A549 (cell line): ENCODE results near the gene ALG12. TPM values are rescaled to one million over a fixed set of nuclear protein-coding genes. Genes with fewer than 3 reads are reported as not detected.
A peak's percentile ranks its signal among the peaks of the same experiment; 100 is the strongest.

Experiments
- ATAC-seq, 2 experiments: fragments of 200-7000 bp in 1 of 2; fragments of >200 bp in 1 of 2; cut with Nextera tagmentation in 1 of 2; cut with Tn5 transposase in 1 of 2; 3 replicates each; pipeline versions ENCODE4 v1.8.0 to v1.9.1; 2018 to 2020; ENCODE audit warnings: mild to moderate bottlenecking in 1 of 2, moderate library complexity in 1 of 2
- CTCF ChIA-PET: fragments of 300-600 bp; sonication (Branson Sonifier 250); formaldehyde crosslinking; extraction: SDS; loops from one replicate; lab custom pipeline; 2021; ENCODE audit warnings: antibody characterized with exemption, inconsistent platforms; lab: Yijun Ruan, JAX
- POLR2A ChIA-PET: fragments of 350-600 bp; formaldehyde crosslinking; extraction: SDS; loops from one replicate; lab custom pipeline; 2021; ENCODE audit warnings: antibody characterized with exemption, inconsistent platforms; lab: Yijun Ruan, JAX
- DNase-seq, 2 experiments: peaks; one replicate each; pipeline versions ENCODE4 v3.0.0 to v3.0.0-alpha.2; 2011 to 2016; ENCODE audit warnings: low read depth in 1 of 2, low spot score in 1 of 2
- FAIRE-seq: peaks from 2 replicates; lab custom pipeline; 2011; peaks lifted over from hg19 to GRCh38; lab: Jason Lieb, UNC
- H3K27ac ChIP-seq, 2 experiments: fragments of >200 bp; sonication (Bioruptor Twin); formaldehyde crosslinking; 3 replicates each; pipeline ENCODE4 v1.5.1; 2016 to 2017
- H3K4me1 ChIP-seq: fragments of >200 bp; sonication (Bioruptor Twin); formaldehyde crosslinking; 3 replicates; pipeline ENCODE4 v1.6.1; 2016
- H3K4me2 ChIP-seq: fragments of >200 bp; sonication (Bioruptor Twin); formaldehyde crosslinking; 3 replicates; pipeline ENCODE4 v1.6.1; 2016
- H3K4me3 ChIP-seq: fragments of >200 bp; sonication (Bioruptor Twin); formaldehyde crosslinking; 3 replicates; pipeline ENCODE4 v1.5.1; 2016
- H3K9me3 ChIP-seq: fragments of >200 bp; sonication (Bioruptor Twin); formaldehyde crosslinking; 3 replicates; pipeline ENCODE4 v1.6.1; 2016
- CBX8 ChIP-seq: fragments of 200-600 bp; sonication (generic); IDR thresholded peaks from 2 replicates; pipeline ENCODE4 v1.6.1; 2016
- CHD2 ChIP-seq: fragments of 150-350 bp; IDR thresholded peaks from 2 replicates; pipeline ENCODE4 v1.6.1; 2014; ENCODE audit warnings: low read length; ENCODE audit not compliant: partially characterized antibody
- CHD4 ChIP-seq: fragments of 200-600 bp; sonication (generic); IDR thresholded peaks from 2 replicates; pipeline ENCODE4 v1.6.1; 2016; ENCODE audit warnings: antibody characterized with exemption, mild to moderate bottlenecking, borderline replicate concordance
- FOSL2 ChIP-seq, 2 experiments: fragments of 450-650 bp in 1 of 2; fragments of >200 bp in 1 of 2; sonication (Bioruptor Twin) in 1 of 2; formaldehyde crosslinking; IDR thresholded peaks; 2 replicates each; pipeline versions ENCODE4 v1.5.0 to v1.6.1; 2016 to 2020; ENCODE audit warnings: mild to moderate bottlenecking in 1 of 2, moderate library complexity in 1 of 2
- GATA3 ChIP-seq: IDR thresholded peaks from 2 replicates; pipeline ENCODE4 v1.6.1; 2012; ENCODE audit warnings: borderline replicate concordance
- HDAC2 ChIP-seq: fragments of 200-600 bp; sonication (generic); IDR thresholded peaks from 2 replicates; pipeline ENCODE4 v1.6.1; 2016
- HOXA7 ChIP-seq: fragments of 250-450 bp; sonication (Bioruptor Pico); IDR thresholded peaks from 2 replicates; pipeline ENCODE4 v1.5.0; 2020; ENCODE audit warnings: mild to moderate bottlenecking, moderate library complexity
- KDM5A ChIP-seq: fragments of 200-600 bp; sonication (generic); IDR thresholded peaks from 2 replicates; pipeline ENCODE4 v1.6.1; 2016; ENCODE audit warnings: antibody characterized with exemption, mild to moderate bottlenecking
- MAFK ChIP-seq: fragments of 450-650 bp; IDR thresholded peaks from 2 replicates; pipeline ENCODE4 v1.6.1; 2014; ENCODE audit not compliant: partially characterized antibody
- MAZ ChIP-seq: fragments of 150-350 bp; IDR thresholded peaks from 2 replicates; pipeline ENCODE4 v1.6.1; 2014; ENCODE audit warnings: antibody characterized with exemption, low read depth, low read length, borderline replicate concordance
- RNF2 ChIP-seq: fragments of 200-600 bp; sonication (generic); IDR thresholded peaks from 2 replicates; pipeline ENCODE4 v1.6.1; 2016; ENCODE audit warnings: low read depth, mild to moderate bottlenecking, antibody characterized with exemption, moderate library complexity, borderline replicate concordance
- SREBF2 ChIP-seq: fragments of 450-650 bp; IDR thresholded peaks from 2 replicates; pipeline ENCODE4 v1.6.1; 2014; ENCODE audit warnings: mild to moderate bottlenecking, moderate library complexity
- TFCP2L1 ChIP-seq: fragments of 250-450 bp; sonication (Bioruptor Pico); IDR thresholded peaks from 2 replicates; pipeline ENCODE4 v1.5.0; 2021; ENCODE audit warnings: mild to moderate bottlenecking
- TP53 ChIP-seq: fragments of 250-450 bp; sonication (Bioruptor Pico); IDR thresholded peaks from 2 replicates; pipeline ENCODE4 v1.5.0; 2021; ENCODE audit warnings: mild to moderate bottlenecking, moderate library complexity
- USF2 ChIP-seq: fragments of 450-650 bp; IDR thresholded peaks from 2 replicates; pipeline ENCODE4 v1.6.1; 2014; ENCODE audit warnings: antibody characterized with exemption
- ZFP36 ChIP-seq: fragments of 450-650 bp; IDR thresholded peaks from 2 replicates; pipeline ENCODE4 v1.6.1; 2014; ENCODE audit warnings: borderline replicate concordance; ENCODE audit not compliant: partially characterized antibody
- ZNF302 ChIP-seq: fragments of 250-450 bp; sonication (Bioruptor Pico); IDR thresholded peaks from 2 replicates; pipeline ENCODE4 v1.9.0; 2021; ENCODE audit warnings: inconsistent platforms, mild to moderate bottlenecking, moderate library complexity
- ZSCAN20 ChIP-seq: fragments of 250-450 bp; sonication (Bioruptor Pico); IDR thresholded peaks from 2 replicates; pipeline ENCODE4 v1.8.0; 2022; ENCODE audit warnings: mild to moderate bottlenecking, moderate library complexity
- WGBS: methylation state at CpG from one replicate; pipeline ENCODE4 v1.1.6; 2017; ENCODE audit errors: missing lambda C conversion rate; 5-methylcytosine and 5-hydroxymethylcytosine counted together
- polyA plus RNA-seq, 4 experiments: library from polyadenylated mRNA; depleted of rRNA in 3 of 4; stranded (reverse); fragments of >200 nt; fragmentation: RNase III in 1 of 4; extraction: RNeasy Plus Mini Kit Qiagen cat#74134 plus additional on column Dnase treatment in 1 of 4; gene quantifications; 2 replicates in 3 of 4; 3 replicates in 1 of 4; pipeline ENCODE4 v1.2.3, GENCODE V29; 2011 to 2017
- TF ChIP-seq, protein P1 (sequence below): fragments of >200 bp; sonication (Bioruptor Twin); formaldehyde crosslinking; IDR thresholded peaks from 3 replicates; pipeline ENCODE4 v1.6.1; 2016
- TF ChIP-seq, protein P2 (sequence below): fragments of >200 bp; sonication (Bioruptor Twin); formaldehyde crosslinking; IDR thresholded peaks from 3 replicates; pipeline ENCODE4 v1.5.1; 2016
- TF ChIP-seq, protein P3 (sequence below): fragments of 250-450 bp; sonication (Bioruptor Pico); IDR thresholded peaks from 2 replicates; pipeline ENCODE4 v1.5.0; 2020; ENCODE audit warnings: low read depth, mild to moderate bottlenecking, moderate library complexity

The ALG12 gene
- polyA plus RNA-seq, 2 of the 4 experiments (the other 2 are of a cell fraction): 4.4 to 7.7 TPM

GRCh38 chr22:49903322-49904039 is 14.8 kb downstream of the ALG12 start:
- CTCF ChIA-PET: no interaction called here
- Histone ChIP-seq H3K4me2 (no peak overlapping the region), H3K4me1 (no peaks in the 10 kb centered on the region), H3K9me3 (no peaks in the 10 kb centered on the region), H3K4me3 (no peak overlapping the region)
- FAIRE-seq: no peak
- POLR2A ChIA-PET: no interaction called here
- WGBS: 80% methylated on average over 1 of the region's 17 CpGs
- TF ChIP-seq USF2: no peak
- TF ChIP-seq CHD4: no peak
- no peak for TF ChIP-seq CBX8
- no peak for TF ChIP-seq ZNF302 (CRISPR knock-in tag)
- TF ChIP-seq KDM5A: no peak
- no peak for TF ChIP-seq TP53 (CRISPR knock-in tag)
- TF ChIP-seq, all 56 proteins: peak for 0
- DNase-seq: no peak
- ATAC-seq: no peak
- no peak overlapping the region for H3K27ac ChIP-seq

DNA sequence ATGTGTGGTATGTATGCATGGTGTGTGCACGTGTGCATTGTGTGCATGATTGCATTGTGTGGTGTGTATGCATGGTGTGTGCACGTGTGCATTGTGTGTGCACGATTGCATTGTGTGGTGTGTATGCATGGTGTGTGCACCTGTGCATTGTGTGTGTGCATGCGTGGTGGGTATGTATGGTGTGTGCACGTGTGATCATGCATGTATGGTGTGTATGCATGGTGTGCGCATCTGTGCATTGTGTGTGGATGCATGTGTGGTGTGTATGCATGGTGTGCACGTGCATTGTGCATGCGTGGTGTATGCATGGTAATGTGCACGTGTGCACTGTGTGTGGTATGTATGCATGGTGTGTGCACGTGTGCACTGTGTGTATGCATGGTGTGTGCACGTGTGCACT is 16.8 kb downstream of the ALG12 start:
- ATAC-seq (no peak), FAIRE-seq (no peak), DNase-seq (no peak)
- Histone ChIP-seq H3K27ac (no peak overlapping the region), H3K9me3 (no peaks in the 10 kb centered on the region), H3K4me2 (no peak overlapping the region), H3K4me3 (no peak overlapping the region), H3K4me1 (no peaks in the 10 kb centered on the region)
- WGBS: 94% methylated on average over 10 of the region's 11 CpGs
- ChIA-PET POLR2A (no interaction called here), CTCF (no interaction called here)
- TF ChIP-seq SREBF2 (no peak), HDAC2 (no peak), GATA3 (no peak), MAFK (no peak), CBX8 (no peak), CHD2 (no peak), MAZ (no peak), TFCP2L1 (CRISPR knock-in tag) (no peak), ZSCAN20 (CRISPR knock-in tag) (no peak)
- TF ChIP-seq, protein P1, sequence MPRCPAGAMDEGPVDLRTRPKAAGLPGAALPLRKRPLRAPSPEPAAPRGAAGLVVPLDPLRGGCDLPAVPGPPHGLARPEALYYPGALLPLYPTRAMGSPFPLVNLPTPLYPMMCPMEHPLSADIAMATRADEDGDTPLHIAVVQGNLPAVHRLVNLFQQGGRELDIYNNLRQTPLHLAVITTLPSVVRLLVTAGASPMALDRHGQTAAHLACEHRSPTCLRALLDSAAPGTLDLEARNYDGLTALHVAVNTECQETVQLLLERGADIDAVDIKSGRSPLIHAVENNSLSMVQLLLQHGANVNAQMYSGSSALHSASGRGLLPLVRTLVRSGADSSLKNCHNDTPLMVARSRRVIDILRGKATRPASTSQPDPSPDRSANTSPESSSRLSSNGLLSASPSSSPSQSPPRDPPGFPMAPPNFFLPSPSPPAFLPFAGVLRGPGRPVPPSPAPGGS: no peak
- TF ChIP-seq, protein P2, sequence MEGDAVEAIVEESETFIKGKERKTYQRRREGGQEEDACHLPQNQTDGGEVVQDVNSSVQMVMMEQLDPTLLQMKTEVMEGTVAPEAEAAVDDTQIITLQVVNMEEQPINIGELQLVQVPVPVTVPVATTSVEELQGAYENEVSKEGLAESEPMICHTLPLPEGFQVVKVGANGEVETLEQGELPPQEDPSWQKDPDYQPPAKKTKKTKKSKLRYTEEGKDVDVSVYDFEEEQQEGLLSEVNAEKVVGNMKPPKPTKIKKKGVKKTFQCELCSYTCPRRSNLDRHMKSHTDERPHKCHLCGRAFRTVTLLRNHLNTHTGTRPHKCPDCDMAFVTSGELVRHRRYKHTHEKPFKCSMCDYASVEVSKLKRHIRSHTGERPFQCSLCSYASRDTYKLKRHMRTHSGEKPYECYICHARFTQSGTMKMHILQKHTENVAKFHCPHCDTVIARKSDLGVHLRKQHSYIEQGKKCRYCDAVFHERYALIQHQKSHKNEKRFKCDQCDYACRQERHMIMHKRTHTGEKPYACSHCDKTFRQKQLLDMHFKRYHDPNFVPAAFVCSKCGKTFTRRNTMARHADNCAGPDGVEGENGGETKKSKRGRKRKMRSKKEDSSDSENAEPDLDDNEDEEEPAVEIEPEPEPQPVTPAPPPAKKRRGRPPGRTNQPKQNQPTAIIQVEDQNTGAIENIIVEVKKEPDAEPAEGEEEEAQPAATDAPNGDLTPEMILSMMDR: no peak

GRCh38 chr22:49900441-49901230 is 17.6 kb downstream of the ALG12 start:
- no peak overlapping the region for H3K4me3 ChIP-seq
- no peaks in the 10 kb centered on the region for H3K4me1 ChIP-seq
- DNase-seq: no peak
- no peak overlapping the region for H3K4me2 ChIP-seq
- WGBS: 91% methylated on average over 27 of the region's 30 CpGs
- CTCF ChIA-PET: interaction anchor here (0.6 kb wide), 2 partner anchors 14 to 163 kb away, joined by 3 read pairs; no protein-coding TSS in a partner anchor
- peak in 1 of 2 experiments; percentile 10; a peak in 1 of 6 replicates for ATAC-seq
- no peaks in the 10 kb centered on the region for H3K9me3 ChIP-seq
- no peak for FAIRE-seq
- TF ChIP-seq HOXA7 (CRISPR knock-in tag) (no peak), RNF2 (no peak), FOSL2 (IDR thresholded peaks at IDR 0.05) (no peak), FOSL2 (CRISPR knock-in tag; IDR thresholded peaks at IDR 0.05) (no peak), ZFP36 (no peak)
- TF ChIP-seq, protein P3, sequence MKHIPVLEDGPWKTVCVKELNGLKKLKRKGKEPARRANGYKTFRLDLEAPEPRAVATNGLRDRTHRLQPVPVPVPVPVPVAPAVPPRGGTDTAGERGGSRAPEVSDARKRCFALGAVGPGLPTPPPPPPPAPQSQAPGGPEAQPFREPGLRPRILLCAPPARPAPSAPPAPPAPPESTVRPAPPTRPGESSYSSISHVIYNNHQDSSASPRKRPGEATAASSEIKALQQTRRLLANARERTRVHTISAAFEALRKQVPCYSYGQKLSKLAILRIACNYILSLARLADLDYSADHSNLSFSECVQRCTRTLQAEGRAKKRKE (CRISPR knock-in tag): no peak
- no peak overlapping the region for H3K27ac ChIP-seq
- POLR2A ChIA-PET: no interaction called here
